Thoracic aorta (tissue), 2 donors: Measurements from ENCODE around the gene IVNS1ABP. TPM values are rescaled to one million over a fixed set of nuclear protein-coding genes. Genes with fewer than 3 reads are reported as not detected.

Experiments
- ATAC-seq: fragments of 150-250 bp; one replicate; pipeline ENCODE4 v1.8.0; 2017; ENCODE audit warnings: low read depth; ENCODE audit not compliant: insufficient number of reproducible peaks, low FRiP score
- DNase-seq: peaks from one replicate; pipeline ENCODE4 v3.0.0-alpha.2; 2020; ENCODE audit warnings: low spot score
- H3K27ac ChIP-seq, 2 donors: fragments of 200-600 bp; sonication (generic); 1 replicate in 1 of 2; 2 replicates in 1 of 2; pipeline ENCODE4 v1.5.1; 2016; ENCODE audit warnings: mild to moderate bottlenecking in 2 of 2, moderate library complexity in 2 of 2
- H3K27me3 ChIP-seq: fragments of 200-600 bp; sonication (generic); replicated peaks from 2 replicates; pipeline ENCODE4 v1.6.0; 2016; ENCODE audit warnings: mild to moderate bottlenecking; ENCODE audit not compliant: insufficient read depth
- H3K36me3 ChIP-seq: fragments of 200-600 bp; sonication (generic); one replicate; pipeline ENCODE4 v1.5.1; 2016
- H3K4me1 ChIP-seq, 2 donors: fragments of 200-600 bp; sonication (generic); 1 replicate in 1 of 2; 2 replicates in 1 of 2; pipeline versions ENCODE4 v1.5.1 to v1.6.0; 2016; ENCODE audit warnings: low read depth in 2 of 2, mild to moderate bottlenecking in 1 of 2; ENCODE audit not compliant: control insufficient read depth in 1 of 2
- H3K4me3 ChIP-seq: fragments of 200-600 bp; sonication (generic); 2 replicates; pipeline ENCODE4 v1.5.1; 2016; ENCODE audit warnings: mild to moderate bottlenecking
- H3K9me3 ChIP-seq: fragments of 200-600 bp; sonication (generic); 2 replicates; pipeline ENCODE4 v1.5.1; 2016
- CTCF ChIP-seq: fragments of 200-600 bp; sonication (generic); IDR thresholded peaks from one replicate; pipeline ENCODE4 v1.5.1; 2019; ENCODE audit warnings: antibody characterized with exemption
- total RNA-seq, 2 donors: library from RNA; depleted of rRNA; stranded (reverse); fragments of >200 nt; gene quantifications; one replicate each; pipeline versions ENCODE4 v1.1.0 to v1.2.3, GENCODE V29; 2016

The IVNS1ABP gene
- total RNA-seq, 2 donors from 2014 or later = 44.0 to 72.0 TPM

GRCh38 chr1:185319139-185319475 is 2.1 kb upstream of the IVNS1ABP start:
- DNase-seq (no peak), ATAC-seq (no peak)
- TF ChIP-seq CTCF = no peak
- Histone ChIP-seq H3K27me3 (no peaks in the 10 kb centered on the region), H3K4me3 (no peak overlapping the region), H3K27ac (no peak overlapping the region), H3K9me3 (no peaks in the 10 kb centered on the region), H3K4me1 (peaks cover 14 to 17% of the 10 kb centered on the region in 2 donors), H3K36me3 (no peaks in the 10 kb centered on the region)

- no peak for TF ChIP-seq CTCF
- no peak for DNase-seq
- ATAC-seq = no peak
- Histone ChIP-seq H3K27me3 (no peaks in the 10 kb centered on the region), H3K27ac (peak overlapping the region in 1 of 2 donors; percentile 93), H3K4me3 (no peak overlapping the region), H3K9me3 (no peaks in the 10 kb centered on the region), H3K36me3 (no peaks in the 10 kb centered on the region), H3K4me1 (peaks cover 14 to 22% of the 10 kb centered on the region in 2 donors)
Measured at GRCh38 chr1:185318431-185319138, 1.5 kb upstream of the IVNS1ABP start.

DNA sequence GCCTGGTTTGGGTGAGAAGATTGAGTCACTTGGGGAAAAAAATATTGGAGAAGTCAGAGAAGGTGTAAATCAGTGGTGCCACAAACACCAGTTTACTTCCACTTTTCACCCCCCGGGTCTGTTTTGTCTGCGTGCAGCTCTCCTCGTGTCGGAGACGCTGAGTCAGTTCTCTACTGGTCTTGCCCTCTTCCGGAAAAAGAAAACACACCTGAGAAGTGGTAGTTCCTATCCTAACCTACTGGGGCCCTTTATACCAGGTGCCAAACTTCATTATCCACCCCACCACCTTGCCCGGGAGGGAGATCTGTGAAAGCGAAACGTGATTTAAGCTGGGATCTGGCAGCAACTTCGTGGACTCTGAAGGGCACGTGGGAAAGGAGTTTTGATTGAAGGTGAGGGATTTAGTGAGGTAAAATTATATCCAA is 855 bp upstream of the IVNS1ABP start:
- H3K27ac ChIP-seq = peak overlapping the region; percentile 79 to 93
- ATAC-seq (peak; percentile 4), DNase-seq (no peak)
- peaks cover 14 to 27% of the 10 kb centered on the region in 2 donors for H3K4me1 ChIP-seq
- peak overlapping the region; percentile 96 for H3K4me3 ChIP-seq
- H3K9me3 ChIP-seq = no peaks in the 10 kb centered on the region
- no peaks in the 10 kb centered on the region for H3K27me3 ChIP-seq
- H3K36me3 ChIP-seq = no peaks in the 10 kb centered on the region
- TF ChIP-seq CTCF = no peak

GRCh38 chr1:185316163-185317033 is 645 bp downstream of the IVNS1ABP start:
- Histone ChIP-seq H3K4me1 (peaks cover 14 to 41% of the 10 kb centered on the region in 2 donors), H3K9me3 (no peaks in the 10 kb centered on the region), H3K27me3 (no peaks in the 10 kb centered on the region)

More at GRCh38 chr1:185316163-185317033, 645 bp downstream of the IVNS1ABP start:
- Histone ChIP-seq H3K36me3 (no peaks in the 10 kb centered on the region), H3K4me3 (peak overlapping the region; percentile 96), H3K27ac (peak overlapping the region; percentile 93 to 98)
- ATAC-seq (peak; percentile 68), DNase-seq (peak; percentile 86)
- no peak for TF ChIP-seq CTCF
